GM18520 (cell line): Measurements from ENCODE around the gene FRMD7.
"Not testable (repeated sequence)": the region's sequence is repeated elsewhere in the genome, so short reads cannot be mapped to it uniquely, and the experiment has no call there.

Experiments
- ATAC-seq: cut with Tn5 transposase; IDR thresholded peaks from one replicate; pipeline ENCODE4 v1.9.1; 2021; ENCODE audit not compliant: unreplicated experiment

FRMD7 gene

GRCh38 chrX:132093239-132093860 is 34.5 kb downstream of the FRMD7 start:
- ATAC-seq: no peak

- no peak for ATAC-seq
Observed at GRCh38 chrX:132092439-132093065, 35.3 kb downstream of the FRMD7 start.

GRCh38 chrX:132090403-132091159 is 37.2 kb downstream of the FRMD7 start:
- no peak for ATAC-seq

- no peak for ATAC-seq
Observed at GRCh38 chrX:132088864-132089263, 39.0 kb downstream of the FRMD7 start.

- ATAC-seq: no peak
Observed at GRCh38 chrX:132086672-132087071, 41.1 kb downstream of the FRMD7 start.

GRCh38 chrX:132085786-132086185 is 42.0 kb downstream of the FRMD7 start:
- ATAC-seq: no peak

GRCh38 chrX:132077912-132078311 is 49.9 kb downstream of the FRMD7 start:
- ATAC-seq: no peak

GRCh38 chrX:132077414-132077813 is 50.4 kb downstream of the FRMD7 start:
- ATAC-seq: no peak

GRCh38 chrX:132071254-132071653 is 56.6 kb downstream of the FRMD7 start:
- ATAC-seq: no peak

- no peak for ATAC-seq
Observed at GRCh38 chrX:132068405-132068804, 59.4 kb downstream of the FRMD7 start.

- ATAC-seq: no peak
Observed at GRCh38 chrX:132063862-132064261, 64.0 kb downstream of the FRMD7 start.

- ATAC-seq: no peak
Observed at GRCh38 chrX:132063334-132063733, 64.5 kb downstream of the FRMD7 start.

GRCh38 chrX:132059973-132060540 is 67.8 kb downstream of the FRMD7 start:
- ATAC-seq: no peak

- ATAC-seq: no peak
Observed at GRCh38 chrX:132058975-132059374, 68.8 kb downstream of the FRMD7 start.

GRCh38 chrX:132058050-132058449 is 69.8 kb downstream of the FRMD7 start:
- ATAC-seq: no peak

- ATAC-seq: not testable (repeated sequence)
Observed at GRCh38 chrX:132051778-132052177, 76.0 kb downstream of the FRMD7 start.

GRCh38 chrX:132046533-132046932 is 81.3 kb downstream of the FRMD7 start:
- no peak for ATAC-seq

GRCh38 chrX:132045456-132045855 is 82.4 kb downstream of the FRMD7 start:
- no peak for ATAC-seq

GRCh38 chrX:132044953-132045352 is 82.9 kb downstream of the FRMD7 start:
- ATAC-seq: no peak

GRCh38 chrX:132043977-132044376 is 83.8 kb downstream of the FRMD7 start:
- ATAC-seq: no peak

GRCh38 chrX:132041015-132041414 is 86.8 kb downstream of the FRMD7 start:
- ATAC-seq: no peak

- no peak for ATAC-seq
Observed at GRCh38 chrX:132040066-132040465, 87.8 kb downstream of the FRMD7 start.
